GM19395 (cell line): ENCODE results near the gene STK11IP.

Experiments
- ATAC-seq: cut with Tn5 transposase; IDR thresholded peaks from one replicate; pipeline ENCODE4 v1.9.1; 2021; ENCODE audit warnings: mild to moderate bottlenecking, moderate library complexity; ENCODE audit not compliant: unreplicated experiment

The STK11IP gene

DNA sequence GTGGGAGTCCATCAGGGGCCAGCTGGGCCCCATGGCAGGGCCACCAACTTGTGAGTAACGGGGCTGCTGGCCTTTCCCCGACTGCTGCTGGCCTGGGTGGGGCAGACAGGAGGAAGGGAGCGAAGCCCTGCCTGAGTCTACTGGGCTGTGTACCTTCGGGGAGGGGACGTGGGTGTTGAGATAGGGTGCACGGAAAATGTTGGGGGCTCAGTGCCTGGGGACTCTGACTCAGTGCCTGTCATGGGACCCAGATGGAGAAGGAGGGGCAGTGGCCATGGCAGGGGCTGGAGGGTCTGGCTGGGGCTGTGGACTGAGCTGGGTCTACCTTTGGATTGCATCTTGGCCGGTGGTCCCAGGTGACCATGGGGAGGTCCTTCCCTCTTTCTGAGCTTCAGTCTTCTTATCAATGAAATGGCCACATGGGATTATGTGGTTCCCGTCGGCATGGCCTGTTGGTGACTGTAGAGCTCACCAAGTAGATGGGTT lies 33.8 kb downstream of the STK11IP start:
- no peak for ATAC-seq

DNA sequence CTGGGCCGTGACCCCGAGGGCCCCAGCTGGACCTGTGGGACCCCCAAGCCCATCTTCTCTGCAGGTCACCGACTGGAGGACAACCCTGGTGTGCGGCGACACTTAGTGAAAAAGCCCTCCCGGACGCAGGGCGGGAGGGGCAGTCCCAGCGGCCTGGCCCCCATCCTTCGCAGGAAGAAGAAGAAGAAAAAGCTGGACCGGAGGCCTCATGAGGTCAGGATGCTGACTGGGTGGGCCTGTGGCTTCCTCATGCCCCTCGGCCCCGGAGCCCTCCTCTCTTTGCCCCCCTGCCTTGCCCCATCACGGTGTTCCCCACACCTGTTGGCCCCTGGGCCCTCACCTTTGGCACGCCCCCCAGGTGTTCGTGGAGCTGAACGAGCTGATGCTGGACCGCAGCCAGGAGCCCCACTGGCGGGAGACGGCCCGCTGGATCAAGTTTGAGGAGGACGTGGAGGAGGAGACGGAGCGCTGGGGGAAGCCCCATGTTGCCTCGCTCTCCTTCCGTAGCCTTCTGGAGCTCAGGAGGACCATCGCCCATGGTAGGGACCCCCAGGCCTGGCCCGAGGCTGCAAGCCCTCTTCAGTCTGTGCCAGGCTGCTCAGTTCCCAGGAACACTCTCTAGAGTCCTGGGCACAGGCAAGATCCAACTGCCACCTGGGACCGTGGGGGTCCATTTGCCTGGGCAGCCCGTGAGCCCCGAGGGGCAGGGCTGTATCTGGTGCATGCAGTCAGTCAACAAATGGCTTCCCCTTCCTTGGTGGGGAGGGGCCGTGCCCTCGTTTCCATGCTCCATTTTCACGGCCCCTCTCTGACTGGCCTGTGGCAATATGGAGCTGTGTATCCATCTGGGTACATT lies 34.5 kb downstream of the STK11IP start:
- ATAC-seq = no peak

DNA sequence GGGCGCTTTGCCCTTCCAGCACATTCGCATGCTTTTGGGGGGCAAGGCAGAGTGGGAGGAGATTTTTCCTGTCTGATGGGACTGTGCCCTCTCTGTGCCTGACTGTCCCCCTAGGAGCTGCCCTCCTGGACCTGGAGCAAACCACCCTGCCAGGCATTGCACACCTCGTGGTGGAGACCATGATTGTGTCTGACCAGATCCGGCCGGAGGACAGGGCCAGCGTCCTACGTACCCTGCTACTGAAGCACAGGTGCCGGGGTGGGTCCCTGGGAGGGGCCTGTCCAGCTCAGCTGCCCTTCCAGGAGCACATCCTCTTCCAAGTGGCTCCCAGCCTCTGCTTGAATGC lies 35.1 kb downstream of the STK11IP start:
- ATAC-seq = no peak

DNA sequence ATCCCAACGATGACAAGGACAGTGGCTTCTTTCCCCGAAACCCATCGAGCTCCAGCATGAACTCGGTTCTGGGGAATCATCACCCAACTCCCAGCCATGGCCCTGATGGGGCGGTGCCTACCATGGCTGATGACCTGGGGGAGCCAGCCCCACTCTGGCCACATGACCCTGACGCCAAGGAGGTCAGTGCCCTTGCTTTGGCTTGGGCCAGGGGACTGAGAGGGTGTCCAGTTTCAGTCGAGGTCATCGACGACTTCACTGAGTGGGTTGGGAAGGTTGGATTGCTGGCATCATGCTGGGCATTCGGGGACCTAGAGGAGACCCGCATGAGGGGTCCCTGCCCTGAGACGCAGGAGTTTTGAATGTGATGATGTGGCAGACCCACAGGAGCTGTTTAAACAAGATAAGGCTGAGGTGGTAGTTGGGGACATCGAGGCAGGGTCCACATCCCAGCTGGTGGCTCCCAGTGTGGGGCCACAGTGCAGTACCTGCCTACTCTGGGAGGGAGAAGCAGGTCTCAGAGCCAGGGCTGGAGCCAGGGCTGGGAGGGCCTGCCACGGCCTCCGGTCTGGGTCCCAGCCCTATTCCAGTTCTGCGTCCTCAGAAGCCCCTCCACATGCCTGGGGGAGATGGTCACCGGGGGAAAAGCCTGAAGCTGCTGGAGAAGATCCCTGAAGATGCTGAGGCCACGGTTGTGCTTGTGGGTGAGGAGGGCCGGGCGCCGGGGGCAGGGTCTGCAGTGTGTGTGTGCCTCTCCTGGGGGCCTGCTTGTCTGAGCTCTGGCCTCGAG lies 35.8 kb downstream of the STK11IP start:
- ATAC-seq = no peak

DNA sequence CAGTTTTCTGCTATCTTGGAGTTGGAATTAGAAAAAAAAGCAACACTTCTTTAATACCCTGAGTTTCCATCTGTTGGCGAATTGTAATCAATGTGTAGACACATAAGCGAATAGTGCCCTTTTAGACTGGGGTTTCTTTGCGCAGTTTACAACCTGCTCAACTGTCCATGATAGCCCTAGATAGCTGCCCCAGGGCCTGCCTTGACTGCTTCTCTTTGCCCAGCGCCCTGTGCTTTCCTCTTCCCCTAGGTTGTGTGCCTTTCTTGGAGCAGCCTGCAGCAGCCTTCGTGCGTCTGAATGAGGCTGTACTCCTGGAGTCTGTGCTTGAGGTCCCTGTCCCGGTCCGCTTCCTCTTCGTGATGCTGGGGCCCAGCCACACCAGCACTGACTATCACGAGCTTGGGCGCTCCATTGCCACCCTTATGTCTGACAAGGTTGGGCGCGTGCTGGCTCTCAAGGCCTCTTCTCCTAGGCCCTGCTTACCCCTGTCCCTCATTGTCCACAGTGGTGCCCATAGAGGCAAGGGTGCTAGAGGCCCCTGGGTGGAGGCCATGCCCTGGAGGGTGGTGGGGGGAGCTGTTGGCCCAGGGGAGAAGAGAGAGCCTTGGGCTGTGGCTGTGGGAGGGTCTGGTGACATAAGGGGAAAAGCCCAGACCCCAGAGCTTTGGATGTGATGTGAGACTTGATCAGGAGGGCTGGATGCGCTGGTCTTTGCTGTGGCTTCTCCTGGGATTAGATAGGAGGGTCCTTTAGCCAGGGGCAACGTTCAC lies 36.7 kb downstream of the STK11IP start:
- no peak for ATAC-seq

DNA sequence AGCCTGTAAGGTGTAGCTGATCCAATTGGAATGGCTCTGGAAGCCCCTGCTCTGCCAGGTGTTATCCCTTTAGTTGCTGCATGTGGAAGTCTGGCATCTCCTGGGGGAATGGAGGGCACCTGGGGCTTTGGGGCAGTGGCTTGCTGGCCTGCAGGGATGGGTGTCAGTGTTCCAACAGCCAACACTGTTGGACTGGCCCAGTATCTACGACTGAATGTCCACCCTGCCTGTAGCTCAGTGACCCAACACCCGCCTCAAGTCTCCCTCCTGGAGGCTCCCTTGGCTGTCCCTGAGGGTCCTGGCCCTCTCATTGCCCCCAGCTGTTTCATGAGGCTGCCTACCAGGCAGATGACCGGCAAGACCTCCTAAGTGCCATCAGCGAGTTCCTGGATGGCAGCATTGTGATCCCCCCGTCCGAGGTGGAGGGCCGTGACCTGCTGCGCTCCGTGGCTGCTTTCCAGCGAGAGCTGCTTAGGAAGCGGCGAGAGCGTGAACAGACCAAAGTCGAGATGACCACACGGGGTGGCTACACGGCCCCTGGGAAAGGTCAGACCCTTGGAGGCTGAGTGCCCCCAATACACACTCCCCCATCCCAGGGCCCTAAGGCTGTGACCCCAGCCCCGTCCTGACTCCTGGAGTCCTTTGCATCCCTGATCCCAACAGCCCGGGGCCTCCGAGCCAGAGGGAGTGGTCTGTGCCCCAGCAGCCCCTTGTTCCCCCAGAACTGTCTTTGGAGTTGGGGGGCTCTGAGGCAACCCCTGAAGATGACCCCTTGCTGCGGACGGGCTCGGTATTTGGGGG lies 37.5 kb downstream of the STK11IP start:
- no peak for ATAC-seq

DNA sequence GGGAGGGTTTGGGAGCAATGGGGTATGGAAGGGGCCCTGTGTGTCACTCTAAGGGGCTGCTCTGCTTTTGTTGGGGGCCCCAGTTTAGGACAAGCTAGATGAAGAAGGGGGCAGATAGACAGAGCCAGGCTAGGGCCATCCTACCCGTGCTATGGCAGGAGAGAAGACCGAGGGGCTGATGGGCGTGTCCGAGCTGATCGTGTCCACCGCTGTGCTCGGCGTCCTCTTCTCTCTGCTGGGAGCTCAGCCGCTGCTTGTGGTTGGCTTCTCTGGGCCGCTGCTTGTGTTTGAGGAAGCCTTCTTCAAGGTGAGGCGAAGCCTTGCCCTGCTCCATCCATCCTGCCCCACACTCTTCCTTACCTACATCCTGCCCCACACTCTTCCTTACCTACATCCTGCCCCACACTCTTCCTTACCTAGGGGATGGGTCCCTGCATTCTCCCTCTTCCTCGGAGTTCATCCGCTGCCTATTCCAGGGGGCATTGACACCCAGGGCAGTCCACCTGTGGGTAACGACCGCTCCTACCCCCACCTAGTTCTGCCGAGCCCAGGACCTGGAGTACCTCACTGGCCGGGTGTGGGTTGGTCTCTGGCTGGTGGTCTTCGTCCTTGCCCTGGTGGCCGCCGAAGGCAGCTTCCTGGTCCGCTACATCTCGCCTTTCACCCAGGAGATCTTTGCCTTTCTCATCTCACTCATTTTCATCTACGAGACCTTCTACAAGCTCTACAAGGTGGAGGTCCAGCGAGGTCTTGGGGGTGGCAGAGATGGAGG lies 38.7 kb downstream of the STK11IP start:
- no peak for ATAC-seq

DNA sequence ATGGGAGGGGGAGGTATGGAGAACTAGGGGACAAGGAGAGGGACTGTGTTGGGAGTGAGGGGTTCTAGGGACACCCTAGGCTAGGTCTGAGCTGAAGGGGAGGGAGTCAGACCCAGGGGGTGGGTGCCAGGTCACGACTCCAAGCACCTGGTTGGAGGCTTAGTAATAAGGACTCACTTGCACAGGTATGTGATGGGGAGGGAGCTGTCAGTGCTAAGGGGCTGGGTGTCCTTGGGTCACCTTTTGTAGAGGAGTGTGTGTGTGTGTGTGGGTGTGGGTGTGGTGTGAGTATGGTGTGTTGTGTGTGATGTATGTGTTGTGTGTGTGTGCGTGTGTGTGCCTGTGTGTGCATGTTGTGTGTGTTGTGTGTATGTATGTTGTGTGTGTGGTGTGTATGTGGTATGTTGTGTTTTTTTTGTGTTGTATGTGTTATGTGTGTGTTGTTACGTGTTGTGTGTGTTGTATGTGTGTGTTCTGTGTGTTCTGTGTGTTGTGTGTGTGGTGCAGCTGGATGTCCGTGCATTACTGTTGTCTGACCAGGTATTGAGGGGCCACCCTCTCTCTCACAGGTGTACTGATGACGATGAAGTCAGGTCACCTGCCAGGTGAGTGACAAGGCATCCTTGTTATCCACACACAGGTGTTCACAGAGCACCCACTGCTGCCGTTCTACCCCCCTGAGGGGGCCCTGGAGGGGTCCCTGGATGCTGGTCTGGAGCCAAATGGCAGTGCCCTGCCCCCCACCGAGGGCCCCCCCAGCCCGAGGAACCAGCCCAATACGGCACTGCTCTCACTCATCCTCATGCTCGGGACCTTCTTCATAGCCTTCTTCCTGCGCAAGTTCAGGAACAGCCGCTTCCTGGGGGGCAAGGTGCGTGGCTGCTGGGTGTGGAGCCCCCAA lies 39.5 kb downstream of the STK11IP start:
- no peak for ATAC-seq

DNA sequence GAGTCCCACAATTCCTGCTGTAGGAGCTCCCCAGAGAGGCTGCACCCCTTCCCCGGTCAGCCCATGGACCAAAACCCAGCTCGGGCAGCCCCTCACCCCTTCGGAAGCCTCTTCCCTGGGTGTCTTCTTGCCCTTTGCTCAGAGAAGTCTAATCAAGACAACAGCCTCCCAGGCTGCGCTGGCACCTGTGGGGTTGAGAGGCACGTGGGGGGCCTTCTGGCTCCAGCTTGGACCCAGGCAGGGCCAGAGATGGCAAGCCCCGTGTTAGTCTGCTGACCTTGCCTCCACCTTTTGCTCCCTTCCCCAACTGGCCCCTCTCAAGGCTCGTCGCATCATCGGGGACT lies 40.2 kb downstream of the STK11IP start:
- no peak for ATAC-seq

DNA sequence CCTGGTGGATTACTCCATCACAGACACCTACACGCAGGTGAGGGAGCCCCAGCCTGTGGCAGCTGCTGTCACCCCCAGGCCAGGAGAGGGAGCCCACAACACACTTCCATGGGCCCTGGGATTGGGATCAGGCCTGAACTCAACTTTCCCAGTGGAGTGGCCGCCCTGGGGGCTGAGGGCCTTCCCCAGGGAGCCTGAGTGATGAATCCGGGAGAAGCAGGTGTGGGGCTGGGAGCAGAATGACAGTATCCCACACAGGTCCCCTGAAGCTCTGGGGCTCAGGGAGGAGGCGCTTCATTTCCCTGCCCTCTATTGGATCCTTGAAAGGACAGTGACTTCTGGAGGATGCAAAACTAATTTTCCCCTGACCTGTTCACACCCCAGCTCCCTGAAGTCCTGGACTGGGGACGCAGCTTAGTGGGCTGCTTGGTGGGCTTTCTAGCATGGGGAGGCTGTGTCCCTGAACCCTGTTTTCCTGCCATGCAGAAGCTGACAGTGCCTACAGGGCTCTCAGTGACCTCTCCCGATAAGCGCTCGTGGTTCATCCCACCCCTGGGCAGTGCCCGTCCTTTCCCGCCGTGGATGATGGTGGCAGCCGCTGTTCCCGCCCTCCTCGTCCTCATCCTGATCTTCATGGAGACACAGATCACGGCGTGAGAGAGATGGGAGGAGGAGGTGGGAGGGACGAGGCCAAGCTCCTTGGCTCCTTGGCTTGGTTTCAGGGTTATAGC lies 40.7 kb downstream of the STK11IP start:
- ATAC-seq = no peak

DNA sequence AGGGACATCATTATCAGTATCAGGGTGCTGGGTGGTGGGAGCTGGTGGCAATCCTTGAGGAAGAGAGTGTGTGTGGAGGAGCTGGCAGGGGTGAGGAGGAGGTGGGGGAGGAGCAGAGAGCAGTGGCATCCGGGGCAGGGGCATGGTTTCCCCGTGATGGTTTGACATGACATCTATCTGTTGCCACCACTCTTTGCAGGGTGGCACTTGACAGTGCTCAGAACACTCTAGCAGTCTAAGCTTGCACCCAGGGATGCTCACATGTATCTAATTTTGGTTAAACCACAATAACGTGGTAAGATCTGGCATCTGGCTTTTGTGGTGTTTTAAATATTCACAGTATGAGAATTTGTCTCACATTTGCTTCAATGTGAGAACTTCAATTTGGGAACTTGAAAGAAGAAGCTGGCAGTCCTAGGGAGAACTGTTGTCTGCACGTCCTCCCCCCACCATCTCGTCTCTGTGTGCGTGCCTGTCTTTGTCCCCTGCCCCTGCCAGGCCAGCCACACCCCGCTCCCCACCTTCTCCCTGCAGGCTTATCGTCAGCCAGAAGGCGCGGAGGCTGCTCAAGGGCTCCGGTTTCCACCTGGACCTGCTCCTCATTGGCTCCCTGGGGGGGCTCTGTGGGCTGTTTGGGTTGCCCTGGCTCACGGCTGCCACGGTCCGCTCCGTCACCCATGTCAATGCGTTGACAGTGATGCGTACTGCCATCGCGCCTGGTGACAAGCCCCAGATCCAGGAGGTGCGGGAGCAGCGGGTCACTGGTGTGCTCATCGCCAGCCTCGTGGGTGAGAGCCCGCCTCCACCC lies 41.5 kb downstream of the STK11IP start:
- no peak for ATAC-seq

DNA sequence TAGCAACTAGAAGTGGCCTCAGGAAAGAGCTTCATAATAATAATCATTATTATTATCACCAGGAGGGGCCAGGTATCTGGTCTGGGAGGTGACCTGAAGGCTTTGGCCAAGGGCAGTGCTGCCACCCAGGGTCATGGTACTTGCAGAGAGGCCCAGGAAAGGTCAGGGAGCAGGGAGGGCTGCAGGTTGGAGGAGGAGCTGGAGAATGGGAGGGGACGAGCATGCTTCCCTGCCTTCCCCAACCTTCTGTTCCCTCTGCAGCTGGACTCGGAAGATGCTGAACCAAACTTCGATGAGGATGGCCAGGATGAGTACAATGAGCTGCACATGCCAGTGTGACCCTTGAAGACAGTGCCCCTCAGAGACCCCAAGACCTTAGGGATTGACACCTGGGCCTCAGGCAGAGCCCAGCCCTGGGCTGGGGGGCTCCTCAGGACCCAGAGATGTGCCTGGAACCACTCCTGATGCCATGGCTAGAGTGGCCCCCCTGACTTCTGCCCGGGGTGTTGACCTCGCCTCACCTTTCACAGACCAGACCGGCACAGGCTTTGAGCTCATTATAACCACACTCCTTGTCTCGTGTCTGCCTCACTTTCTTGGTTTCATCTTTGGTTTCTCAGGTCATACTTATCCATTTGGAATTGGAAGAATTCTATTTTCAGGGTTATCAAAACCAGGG lies 43.9 kb downstream of the STK11IP start:
- ATAC-seq = no peak

DNA sequence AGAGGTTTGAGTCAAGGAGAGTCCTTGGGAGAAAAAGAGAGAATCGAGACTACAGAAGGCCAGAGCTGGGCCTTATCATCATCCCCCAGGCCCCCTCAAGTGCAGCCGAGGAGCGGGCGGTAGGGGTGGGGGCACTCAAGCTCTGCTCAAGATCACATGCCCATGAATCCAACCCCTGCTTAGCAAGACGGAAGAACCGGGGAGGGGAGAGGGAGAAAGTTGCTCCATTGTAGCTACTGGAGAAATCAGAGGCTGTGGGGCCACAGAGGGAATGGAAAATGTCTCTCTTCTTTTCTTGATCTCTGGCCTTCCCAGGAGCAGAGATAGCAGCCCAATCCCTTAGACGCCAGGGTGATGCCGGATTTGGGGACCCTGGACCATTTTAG lies 44.4 kb downstream of the STK11IP start:
- no peak for ATAC-seq

DNA sequence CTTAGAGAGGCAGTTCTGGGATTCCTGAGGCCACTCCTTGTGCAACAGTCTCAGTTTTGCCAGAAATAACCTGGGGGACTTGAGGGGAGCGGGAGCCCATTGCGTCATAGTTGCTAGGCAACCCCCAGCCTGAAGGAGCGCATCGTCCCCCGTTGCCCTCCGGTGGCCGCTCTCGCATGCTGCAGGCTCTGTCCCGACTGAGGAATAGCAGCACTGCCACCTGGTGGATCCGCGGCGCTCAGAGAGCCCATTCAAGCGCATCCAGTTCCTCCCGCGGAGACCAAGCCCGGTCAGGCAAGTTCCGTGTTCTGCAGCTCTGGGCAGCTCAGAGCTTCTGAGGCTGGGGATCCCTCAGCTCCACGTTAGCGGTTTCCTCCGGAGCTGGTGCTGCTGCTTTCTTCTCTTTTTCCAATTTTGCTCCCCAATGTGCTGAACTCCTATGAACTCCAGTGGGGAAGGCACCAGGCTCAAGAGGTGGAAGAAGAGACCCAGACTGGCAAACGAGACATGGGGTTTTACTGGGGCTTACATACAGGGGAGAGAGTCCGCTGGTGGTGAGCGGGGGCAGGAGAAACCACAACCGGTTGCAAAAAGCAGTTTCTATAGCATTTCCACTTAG lies 44.9 kb downstream of the STK11IP start:
- peak; percentile 98 for ATAC-seq

DNA sequence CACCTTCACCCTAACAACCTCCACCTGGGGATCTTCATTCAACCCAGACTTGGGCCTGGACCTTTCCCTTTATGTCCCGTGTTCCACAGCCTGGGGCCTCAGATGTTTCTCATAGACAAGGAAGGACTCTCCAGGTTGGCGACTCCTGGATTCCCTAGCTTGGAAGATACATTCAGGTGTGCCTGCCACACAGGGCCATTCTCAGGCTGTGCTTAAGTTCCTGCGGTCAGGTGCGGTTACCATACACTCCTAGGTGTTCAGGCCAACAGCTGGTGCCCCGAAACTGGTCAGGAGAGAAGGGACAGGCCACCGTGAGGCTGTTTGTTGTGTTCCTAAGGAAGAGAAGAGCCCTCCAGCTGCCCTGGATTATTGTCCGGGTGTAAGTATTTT lies 45.4 kb downstream of the STK11IP start:
- ATAC-seq = no peak

DNA sequence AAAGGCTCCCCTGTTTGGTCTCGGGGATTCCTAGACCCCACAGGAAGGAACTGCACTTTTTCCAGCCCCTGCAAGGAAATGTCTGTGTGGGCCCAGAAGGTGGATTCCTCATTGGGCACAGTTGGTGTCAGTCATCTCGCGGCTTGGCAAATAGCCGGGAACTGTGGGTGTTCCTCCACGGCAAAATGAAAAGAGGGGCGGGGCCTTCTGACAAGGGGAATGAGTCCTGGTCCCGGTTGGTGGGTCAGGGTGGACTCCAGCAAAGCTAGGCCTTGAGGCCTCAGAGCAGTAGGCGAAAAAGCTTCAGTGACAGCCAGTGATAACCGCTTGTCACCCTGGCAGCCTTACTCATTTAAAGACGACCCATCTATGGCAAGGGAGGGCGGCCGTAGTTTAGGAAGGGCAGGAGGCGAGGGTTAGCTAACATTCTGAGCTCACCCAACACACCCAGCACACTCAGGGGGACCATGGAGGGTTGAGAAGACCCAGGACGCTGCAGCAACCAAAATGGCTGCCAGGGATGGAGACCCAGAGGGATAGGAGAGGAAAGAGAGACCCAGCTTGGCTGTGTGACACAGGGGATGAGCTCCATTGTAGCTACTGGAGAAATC lies 46.2 kb downstream of the STK11IP start:
- no peak for ATAC-seq
